ENCODE results near the gene SLC9B1. TPM values are rescaled to one million over a fixed set of nuclear protein-coding genes. Genes with fewer than 3 reads are reported as not detected.
"Not testable (repeated sequence)": the region's sequence is repeated elsewhere in the genome, so short reads cannot be mapped to it uniquely, and the experiment has no call there.

Gene SLC9B1
- total and polyA plus RNA-seq, 4 experiments from 2014 or later, result 2.0 to 5.2 (median 3.7) TPM

- Histone ChIP-seq H3K27me3 (ENCODE audit: insufficient read depth, low read length) (no peaks in the 10 kb centered on the region), H3K4me3 (ENCODE audit: low read length in 2 of 2) (peak overlapping the region; percentile 58 to 74), H3K36me3 (ENCODE audit: insufficient read depth, low read length) (no peaks in the 10 kb centered on the region), H3K9me3 (ENCODE audit: control insufficient read depth in 1 of 2, low read length in 2 of 2) (no peaks in the 10 kb centered on the region), H3K4me1 (ENCODE audit: insufficient read depth, low read length) (peaks cover 56% of the 10 kb centered on the region), H3K27ac (ENCODE audit: low read depth, low read length) (peak overlapping the region; percentile 91)
- Mint-ChIP-seq H3K4me1 (peaks cover 37 to 78% (median 51%) of the 10 kb centered on the region in 4 donors), H3K4me3 (peak overlapping the region; percentile 91 to 99 (median 95)), H3K9me3 (peaks cover 0 to 3% (median 0%) of the 10 kb centered on the region in 8 donors), H3K27ac (peak overlapping the region; percentile 95 to 99 (median 99)), H3K27me3 (no peaks in the 10 kb centered on the region), H3K36me3 (peaks cover 4 to 17% of the 10 kb centered on the region in 2 donors)
- no peak for DNase-seq
- ChIA-PET POLR2A (ENCODE audit: partially characterized antibody) (interaction anchor here (0.9 to 5.0 kb wide), 19 partner anchors 9 to 523 kb away, joined by 3 to 409 read pairs (median 6); partner anchors contain the start of genes BDH2, MANBA, SLC39A8 and SLC9B2), CTCF (ENCODE audit: partially characterized antibody) (interaction anchor here (0.9 to 2.9 kb wide), 3 partner anchors 40 to 241 kb away, joined by 3 to 22 read pairs (median 8); partner anchors contain the start of genes MANBA and UBE2D3)
- intact Hi-C loops (cut with micrococcal nuclease), result loop anchor here (2.0 kb wide), 5 partner anchors 209 to 1521 kb away; partner anchors contain the start of genes PPP3CA, SLC39A8 and SLC9B2
Measured at GRCh38 chr4:102868153-102868780, 151.2 kb downstream of the SLC9B1 start.

GRCh38 chr4:102867278-102868152 is 152.0 kb downstream of the SLC9B1 start:
- no peaks in the 10 kb centered on the region for H3K27me3 ChIP-seq (ENCODE audit: insufficient read depth, low read length)
- H3K9me3 ChIP-seq (ENCODE audit: control insufficient read depth in 1 of 2, low read length in 2 of 2), result no peaks in the 10 kb centered on the region
- H3K27ac ChIP-seq (ENCODE audit: low read depth, low read length), result peak overlapping the region; percentile 91
- peaks cover 56% of the 10 kb centered on the region for H3K4me1 ChIP-seq (ENCODE audit: insufficient read depth, low read length)
- peak overlapping the region; percentile 95 to 99 (median 99) for H3K27ac Mint-ChIP-seq
- H3K9me3 Mint-ChIP-seq, result peaks cover 0 to 2% (median 0%) of the 10 kb centered on the region in 8 donors
- ChIA-PET POLR2A (ENCODE audit: partially characterized antibody) (interaction anchor here (0.9 to 5.0 kb wide), 7 partner anchors 16 to 522 kb away, joined by 3 to 409 read pairs (median 7); partner anchors contain the start of genes BDH2, MANBA, SLC39A8 and UBE2D3), CTCF (ENCODE audit: partially characterized antibody) (interaction anchor here (0.9 to 2.9 kb wide), 3 partner anchors 40 to 240 kb away, joined by 3 to 22 read pairs (median 8); partner anchors contain the start of genes MANBA and UBE2D3)
- H3K4me3 Mint-ChIP-seq, result peak overlapping the region; percentile 91 to 99 (median 95)
- intact Hi-C loops (cut with micrococcal nuclease), result loop anchor here (2.0 kb wide), 5 partner anchors 209 to 1521 kb away; partner anchors contain the start of genes PPP3CA, SLC39A8 and SLC9B2
- no peaks in the 10 kb centered on the region for H3K27me3 Mint-ChIP-seq
- H3K4me3 ChIP-seq (ENCODE audit: low read length in 2 of 2), result peak overlapping the region; percentile 21 to 58
- no peaks in the 10 kb centered on the region for H3K36me3 ChIP-seq (ENCODE audit: insufficient read depth, low read length)
- peaks cover 34 to 72% (median 47%) of the 10 kb centered on the region in 4 donors for H3K4me1 Mint-ChIP-seq
- DNase-seq, result peak in 1 of 5 donors; percentile 13
- peaks cover 0 to 13% of the 10 kb centered on the region in 2 donors for H3K36me3 Mint-ChIP-seq

- H3K27me3 Mint-ChIP-seq; H3K9me3 Mint-ChIP-seq; intact Hi-C loops (cut with micrococcal nuclease); H3K4me3 ChIP-seq (ENCODE audit: low read length in 2 of 2); H3K27ac ChIP-seq (ENCODE audit: low read depth, low read length); H3K36me3 ChIP-seq (ENCODE audit: insufficient read depth, low read length); H3K27me3 ChIP-seq (ENCODE audit: insufficient read depth, low read length); DNase-seq; CTCF ChIA-PET (ENCODE audit: partially characterized antibody); H3K9me3 ChIP-seq (ENCODE audit: control insufficient read depth in 1 of 2, low read length in 2 of 2): not testable (repeated sequence)
- peaks cover 27 to 60% (median 40%) of the 10 kb centered on the region in 4 donors for H3K4me1 Mint-ChIP-seq
- peaks cover 4 to 12% of the 10 kb centered on the region in 2 donors for H3K36me3 Mint-ChIP-seq
- peak overlapping the region in 1 of 8 donors; percentile 13 for H3K4me3 Mint-ChIP-seq
- peaks cover 45% of the 10 kb centered on the region for H3K4me1 ChIP-seq (ENCODE audit: insufficient read depth, low read length)
- POLR2A ChIA-PET (ENCODE audit: partially characterized antibody), result interaction anchor here (5.0 kb wide), 1 partner anchor 43 kb away, joined by 409 read pairs; the partner anchor contains the start of gene UBE2D3
- peak overlapping the region in 6 of 7 donors; percentile 12 to 95 (median 56) for H3K27ac Mint-ChIP-seq
Measured at GRCh38 chr4:102865327-102865726, 154.2 kb downstream of the SLC9B1 start.

DNA sequence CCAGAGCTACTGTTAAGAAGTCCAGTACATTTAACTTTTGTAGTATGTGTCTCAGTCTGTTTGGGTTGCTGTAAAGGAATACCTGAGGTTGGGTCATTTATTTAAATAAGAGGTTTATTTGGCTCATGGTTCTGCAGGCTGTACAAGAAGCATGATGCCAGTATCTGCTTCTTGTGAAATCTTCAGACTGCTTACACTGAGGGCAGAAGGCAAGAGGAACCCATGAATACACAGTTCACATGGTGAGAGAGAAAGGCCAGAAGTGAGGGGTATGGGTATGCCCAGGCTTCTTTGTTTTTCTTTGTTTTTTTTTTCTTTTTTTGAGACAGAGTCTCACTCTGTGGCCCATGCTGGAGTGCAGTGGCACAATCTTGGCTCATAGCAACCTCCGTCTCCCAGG is 156.8 kb downstream of the SLC9B1 start:
- ChIA-PET CTCF (ENCODE audit: partially characterized antibody) (no interaction called here), POLR2A (ENCODE audit: partially characterized antibody) (no interaction called here)
- no peak for DNase-seq
- Histone ChIP-seq H3K9me3 (ENCODE audit: control insufficient read depth in 1 of 2, low read length in 2 of 2) (peaks cover 4 to 5% of the 10 kb centered on the region in 2 donors), H3K36me3 (ENCODE audit: insufficient read depth, low read length) (no peaks in the 10 kb centered on the region), H3K4me1 (ENCODE audit: insufficient read depth, low read length) (peaks cover 34% of the 10 kb centered on the region), H3K4me3 (ENCODE audit: low read length in 2 of 2) (no peak overlapping the region), H3K27me3 (ENCODE audit: insufficient read depth, low read length) (no peaks in the 10 kb centered on the region), H3K27ac (ENCODE audit: low read depth, low read length) (no peak overlapping the region)
- Mint-ChIP-seq H3K4me1 (peaks cover 19 to 37% (median 26%) of the 10 kb centered on the region in 4 donors), H3K4me3 (no peak overlapping the region), H3K36me3 (peaks cover 11 to 14% of the 10 kb centered on the region in 2 donors), H3K9me3 (peaks cover 0 to 23% (median 21%) of the 10 kb centered on the region in 8 donors), H3K27ac (no peak overlapping the region), H3K27me3 (no peaks in the 10 kb centered on the region)
- intact Hi-C loops (cut with micrococcal nuclease), result no loop called here

DNA sequence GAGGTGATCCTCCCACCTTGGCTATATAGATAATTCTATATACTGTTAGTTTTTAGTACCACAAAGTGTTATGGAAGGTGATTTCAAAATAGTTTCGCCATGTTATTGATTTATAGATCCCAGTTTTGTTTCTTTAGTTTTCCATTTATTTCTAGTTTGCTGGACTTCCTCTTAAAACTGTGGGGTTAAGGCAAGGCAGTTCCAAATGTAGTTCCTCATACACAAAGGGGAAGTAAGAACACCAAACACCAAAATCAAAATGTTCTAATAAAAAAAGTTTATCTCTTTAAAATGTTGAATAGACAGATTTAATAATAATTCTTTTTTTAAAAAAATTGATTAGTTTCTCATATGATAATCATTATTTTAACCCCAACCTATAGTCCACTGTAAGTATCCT is 157.5 kb downstream of the SLC9B1 start:
- H3K36me3 Mint-ChIP-seq, result peaks cover 11 to 14% of the 10 kb centered on the region in 2 donors
- intact Hi-C loops (cut with micrococcal nuclease), result no loop called here

DNA sequence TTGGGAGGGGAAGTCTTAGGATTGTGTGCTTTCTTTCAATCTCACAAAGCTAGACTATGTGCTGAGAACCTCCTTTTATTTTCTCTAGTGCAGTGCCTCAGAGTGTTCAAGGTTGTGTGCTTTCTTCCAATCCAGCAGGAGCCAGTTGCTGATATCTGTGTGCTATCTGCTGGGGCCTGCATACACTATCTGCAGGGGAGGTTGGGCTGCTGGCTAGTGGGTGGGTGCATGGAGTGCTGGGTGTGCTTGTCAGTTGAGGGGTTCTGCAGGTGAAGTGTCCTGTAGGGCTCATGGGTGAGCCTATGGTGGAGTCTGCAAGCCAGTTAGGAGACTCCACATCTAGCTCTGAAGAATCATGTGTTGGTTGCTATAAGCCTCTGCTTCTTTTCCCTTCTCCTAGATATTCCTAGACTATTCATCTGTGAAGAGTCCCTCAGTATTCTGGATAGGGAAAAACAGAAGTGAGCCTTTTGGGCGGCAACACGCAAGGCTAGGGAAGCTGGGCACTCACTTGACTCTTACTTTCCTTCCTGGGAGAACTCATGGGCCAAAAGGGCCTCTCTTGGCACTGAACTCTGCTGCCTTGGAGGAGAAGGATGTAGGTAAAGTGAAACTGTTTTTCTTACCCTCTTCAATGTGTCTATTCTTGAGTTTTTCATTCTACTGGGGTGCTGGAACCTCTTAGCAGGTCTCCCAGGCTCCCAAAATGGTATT is 158.7 kb downstream of the SLC9B1 start:
- Histone ChIP-seq H3K9me3 (ENCODE audit: control insufficient read depth in 1 of 2, low read length in 2 of 2) (peaks cover 4 to 5% of the 10 kb centered on the region in 2 donors), H3K4me3 (ENCODE audit: low read length in 2 of 2) (no peak overlapping the region), H3K27ac (ENCODE audit: low read depth, low read length) (no peak overlapping the region), H3K27me3 (ENCODE audit: insufficient read depth, low read length) (no peaks in the 10 kb centered on the region), H3K36me3 (ENCODE audit: insufficient read depth, low read length) (no peaks in the 10 kb centered on the region), H3K4me1 (ENCODE audit: insufficient read depth, low read length) (peaks cover 15% of the 10 kb centered on the region)
- H3K36me3 Mint-ChIP-seq, result peaks cover 11 to 14% of the 10 kb centered on the region in 2 donors
- peaks cover 0 to 23% (median 21%) of the 10 kb centered on the region in 8 donors for H3K9me3 Mint-ChIP-seq
- ChIA-PET CTCF (ENCODE audit: partially characterized antibody) (no interaction called here), POLR2A (ENCODE audit: partially characterized antibody) (interaction anchor here (1.1 kb wide), 1 partner anchor 34 kb away, joined by 8 read pairs; the partner anchor contains the start of gene UBE2D3)
- intact Hi-C loops (cut with micrococcal nuclease), result no loop called here
- peaks cover 9 to 20% (median 14%) of the 10 kb centered on the region in 4 donors for H3K4me1 Mint-ChIP-seq
- no peaks in the 10 kb centered on the region for H3K27me3 Mint-ChIP-seq
- H3K4me3 Mint-ChIP-seq, result no peak overlapping the region
- DNase-seq, result no peak
- no peak overlapping the region for H3K27ac Mint-ChIP-seq

More for the DNA sequence above, 157.5 kb downstream of the SLC9B1 start:
- Histone ChIP-seq H3K27me3 (ENCODE audit: insufficient read depth, low read length) (no peaks in the 10 kb centered on the region), H3K4me1 (ENCODE audit: insufficient read depth, low read length) (peaks cover 27% of the 10 kb centered on the region), H3K9me3 (ENCODE audit: control insufficient read depth in 1 of 2, low read length in 2 of 2) (peaks cover 4 to 5% of the 10 kb centered on the region in 2 donors), H3K36me3 (ENCODE audit: insufficient read depth, low read length) (no peaks in the 10 kb centered on the region), H3K27ac (ENCODE audit: low read depth, low read length) (no peak overlapping the region), H3K4me3 (ENCODE audit: low read length in 2 of 2) (no peak overlapping the region)
- H3K4me1 Mint-ChIP-seq, result peaks cover 14 to 30% (median 21%) of the 10 kb centered on the region in 4 donors
- ChIA-PET POLR2A (ENCODE audit: partially characterized antibody) (interaction anchor here (1.1 kb wide), 1 partner anchor 35 kb away, joined by 8 read pairs; the partner anchor contains the start of gene UBE2D3), CTCF (ENCODE audit: partially characterized antibody) (no interaction called here)
- H3K27me3 Mint-ChIP-seq, result no peaks in the 10 kb centered on the region
- no peak for DNase-seq
- H3K9me3 Mint-ChIP-seq, result peaks cover 0 to 23% (median 21%) of the 10 kb centered on the region in 8 donors
- no peak overlapping the region for H3K4me3 Mint-ChIP-seq
- no peak overlapping the region for H3K27ac Mint-ChIP-seq

Measured in CD4-positive, alpha-beta memory T cell (primary cell).